DMS79 (cell line): ENCODE data around the gene RIMBP2.

Source experiments
- DNase-seq: peaks from one replicate; lab custom pipeline; 2025; lab: John Stamatoyannopoulos, UW

RIMBP2 gene

GRCh38 chr12:130438243-130438620, 277.9 kb downstream of the RIMBP2 start:
- no peak for DNase-seq

GRCh38 chr12:130437555-130438242, 278.4 kb downstream of the RIMBP2 start:
- DNase-seq = no peak

GRCh38 chr12:130436741-130437501, 279.2 kb downstream of the RIMBP2 start:
- no peak for DNase-seq

GRCh38 chr12:130435826-130436225, 280.3 kb downstream of the RIMBP2 start:
- DNase-seq = no peak

- DNase-seq = no peak
These were observed 280.8 kb downstream of the RIMBP2 start for GRCh38 chr12:130435331-130435730.

GRCh38 chr12:130434560-130434959, 281.5 kb downstream of the RIMBP2 start:
- no peak for DNase-seq

- DNase-seq = no peak
These were observed 282.3 kb downstream of the RIMBP2 start for GRCh38 chr12:130433834-130434233.

GRCh38 chr12:130433411-130433810, 282.7 kb downstream of the RIMBP2 start:
- DNase-seq = no peak

GRCh38 chr12:130431176-130431575, 284.9 kb downstream of the RIMBP2 start:
- DNase-seq = no peak

- no peak for DNase-seq
These were observed 286.2 kb downstream of the RIMBP2 start for GRCh38 chr12:130429656-130430505.

- DNase-seq = peak; percentile 73
These were observed 288.0 kb downstream of the RIMBP2 start for GRCh38 chr12:130428116-130428515.

- no peak for DNase-seq
These were observed 288.7 kb downstream of the RIMBP2 start for GRCh38 chr12:130427381-130427887.

- no peak for DNase-seq
These were observed 290.3 kb downstream of the RIMBP2 start for GRCh38 chr12:130425698-130426245.

GRCh38 chr12:130424858-130425697, 291.0 kb downstream of the RIMBP2 start:
- no peak for DNase-seq

GRCh38 chr12:130423991-130424857, 291.9 kb downstream of the RIMBP2 start:
- DNase-seq = no peak

GRCh38 chr12:130423136-130423535, 293.0 kb downstream of the RIMBP2 start:
- no peak for DNase-seq

GRCh38 chr12:130422676-130423075, 293.4 kb downstream of the RIMBP2 start:
- no peak for DNase-seq

GRCh38 chr12:130421896-130422295, 294.2 kb downstream of the RIMBP2 start:
- DNase-seq = no peak

- DNase-seq = no peak
These were observed 296.0 kb downstream of the RIMBP2 start for GRCh38 chr12:130420071-130420470.

- DNase-seq = no peak
These were observed 297.0 kb downstream of the RIMBP2 start for GRCh38 chr12:130419116-130419515.
